GM18951 (cell line): ENCODE measurements around the gene CAPN1.

Experiments used
- POLR2A ChIP-seq: IDR thresholded peaks from 4 replicates; pipeline ENCODE4 v1.6.1; 2011; ENCODE audit warnings: mild to moderate bottlenecking; ENCODE audit not compliant: insufficient read length, insufficient read depth; ENCODE audit errors: extremely low read depth
- in situ Hi-C: fragments of 300-500 bp; cut with MboI; formaldehyde crosslinking; loops from one replicate; pipeline ENCODE4 v1.12.0; 2022; ENCODE audit warnings: low sequenced_read_pairs, mixed read lengths, inconsistent platforms; ENCODE audit not compliant: unreplicated experiment

Gene CAPN1

DNA sequence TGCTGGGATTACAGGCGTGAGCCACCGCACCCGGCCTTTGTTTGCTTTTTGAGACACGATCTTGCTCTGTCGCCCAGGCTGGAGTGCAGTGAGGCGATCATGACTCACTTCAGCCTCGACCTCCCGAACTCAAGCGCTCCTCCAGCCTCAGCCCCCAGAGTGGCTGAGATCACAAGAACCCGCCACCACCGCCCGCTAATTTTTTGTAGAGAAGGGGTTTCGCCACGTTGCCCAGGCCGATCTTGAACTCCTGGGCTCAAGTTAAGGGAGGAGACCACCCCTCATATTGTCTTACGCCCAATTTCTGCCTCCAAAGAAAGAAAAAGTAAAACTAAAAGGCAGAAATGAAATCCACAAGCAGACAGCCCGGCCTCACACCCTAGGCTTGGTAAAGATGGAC is 78.6 kb downstream of the CAPN1 start:
- in situ Hi-C loops: no loop called here

DNA sequence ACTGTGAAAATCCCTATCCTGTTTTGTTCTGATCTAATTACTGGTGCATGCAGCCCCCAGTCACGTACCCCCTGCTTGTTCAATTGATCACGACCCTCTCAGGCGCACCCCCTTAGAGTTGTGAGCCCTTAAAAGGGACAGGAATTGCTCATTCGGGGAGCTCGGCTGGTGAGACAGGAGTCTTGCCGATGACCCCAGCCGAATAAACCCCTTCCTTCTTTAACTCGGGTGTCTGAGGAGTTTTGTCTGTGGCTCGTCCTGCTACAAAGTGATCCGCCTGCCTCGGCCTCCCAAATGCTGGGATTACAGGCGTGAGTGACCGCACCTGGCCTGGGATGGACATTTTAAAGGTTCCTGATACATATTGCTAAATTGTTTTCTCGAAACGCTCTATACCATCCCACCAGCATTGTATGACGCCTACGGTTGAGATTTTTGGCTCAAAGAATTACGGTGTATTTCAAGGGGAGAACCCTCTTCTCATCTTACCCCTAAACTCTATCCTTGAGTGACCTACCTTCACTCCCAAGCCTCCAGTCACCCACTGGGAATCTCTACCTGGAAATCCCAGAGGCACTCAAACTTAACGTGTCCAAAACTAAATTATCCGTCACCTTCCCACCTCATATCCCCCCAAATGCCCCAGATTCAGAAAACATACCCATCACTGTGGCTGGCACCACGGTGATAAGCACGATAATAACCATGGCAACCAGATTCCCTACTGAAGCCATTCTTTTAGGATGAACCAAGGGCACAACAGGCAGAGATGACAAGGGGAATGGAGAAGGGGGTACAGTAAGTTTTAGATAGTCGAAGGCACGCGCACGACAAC is 79.2 kb downstream of the CAPN1 start:
- TF ChIP-seq POLR2A: no peak
- in situ Hi-C loops: no loop called here

More for the DNA sequence above, 78.6 kb downstream of the CAPN1 start:
- no peak for TF ChIP-seq POLR2A
